ENCODE data around the gene BRMS1.

The BRMS1 gene

GRCh38 chr11:66333220-66333877 lies 11.6 kb downstream of the BRMS1 start:
- Histone ChIP-seq H3K4me3 (ENCODE audit: low read length) (no peak overlapping the region), H3K27me3 (replicated peaks; ENCODE audit: control insufficient read depth, insufficient read depth, low read length) (no peaks in the 10 kb centered on the region), H3K9ac (ENCODE audit: low read length) (no peak overlapping the region), H3K4me1 (ENCODE audit: control insufficient read depth, insufficient read depth, low read length) (peaks cover 28% of the 10 kb centered on the region), H3K9me3 (ENCODE audit: control insufficient read depth, low read length) (no peaks in the 10 kb centered on the region), H3K36me3 (ENCODE audit: control insufficient read depth, insufficient read depth, low read length, severe bottlenecking) (peaks cover 26% of the 10 kb centered on the region)
- no peak for DNase-seq (ENCODE audit: low read depth)

- H3K36me3 ChIP-seq (ENCODE audit: control insufficient read depth, insufficient read depth, low read length, severe bottlenecking) = peaks cover 26% of the 10 kb centered on the region
- H3K9ac ChIP-seq (ENCODE audit: low read length) = no peak overlapping the region
- no peaks in the 10 kb centered on the region for H3K27me3 ChIP-seq (replicated peaks; ENCODE audit: control insufficient read depth, insufficient read depth, low read length)
- H3K9me3 ChIP-seq (ENCODE audit: control insufficient read depth, low read length) = no peaks in the 10 kb centered on the region
- H3K4me1 ChIP-seq (ENCODE audit: control insufficient read depth, insufficient read depth, low read length) = peaks cover 36% of the 10 kb centered on the region
- H3K4me3 ChIP-seq (ENCODE audit: low read length) = no peak overlapping the region
- no peak for DNase-seq (ENCODE audit: low read depth)
Observed at GRCh38 chr11:66332371-66333219, 12.3 kb downstream of the BRMS1 start.

- no peak for DNase-seq (ENCODE audit: low read depth)
- Histone ChIP-seq H3K36me3 (ENCODE audit: control insufficient read depth, insufficient read depth, low read length, severe bottlenecking) (peaks cover 23% of the 10 kb centered on the region), H3K9me3 (ENCODE audit: control insufficient read depth, low read length) (no peaks in the 10 kb centered on the region)
Observed at GRCh38 chr11:66331542-66332370, 13.1 kb downstream of the BRMS1 start.

GRCh38 chr11:66330931-66331330 lies 14.0 kb downstream of the BRMS1 start:
- Histone ChIP-seq H3K9ac (ENCODE audit: low read length) (no peak overlapping the region), H3K9me3 (ENCODE audit: control insufficient read depth, low read length) (no peaks in the 10 kb centered on the region), H3K36me3 (ENCODE audit: control insufficient read depth, insufficient read depth, low read length, severe bottlenecking) (peaks cover 23% of the 10 kb centered on the region), H3K4me1 (ENCODE audit: control insufficient read depth, insufficient read depth, low read length) (peaks cover 38% of the 10 kb centered on the region), H3K4me3 (ENCODE audit: low read length) (no peak overlapping the region), H3K27me3 (replicated peaks; ENCODE audit: control insufficient read depth, insufficient read depth, low read length) (no peaks in the 10 kb centered on the region)
- DNase-seq (ENCODE audit: low read depth) = no peak

More at GRCh38 chr11:66331542-66332370, 13.1 kb downstream of the BRMS1 start:
- Histone ChIP-seq H3K9ac (ENCODE audit: low read length) (no peak overlapping the region), H3K4me1 (ENCODE audit: control insufficient read depth, insufficient read depth, low read length) (peaks cover 41% of the 10 kb centered on the region), H3K4me3 (ENCODE audit: low read length) (no peak overlapping the region), H3K27me3 (replicated peaks; ENCODE audit: control insufficient read depth, insufficient read depth, low read length) (no peaks in the 10 kb centered on the region)

- no peaks in the 10 kb centered on the region for H3K9me3 ChIP-seq (ENCODE audit: control insufficient read depth, low read length)
- H3K9ac ChIP-seq (ENCODE audit: low read length) = no peak overlapping the region
- DNase-seq (ENCODE audit: low read depth) = no peak
- H3K4me1 ChIP-seq (ENCODE audit: control insufficient read depth, insufficient read depth, low read length) = peaks cover 41% of the 10 kb centered on the region
- no peaks in the 10 kb centered on the region for H3K27me3 ChIP-seq (replicated peaks; ENCODE audit: control insufficient read depth, insufficient read depth, low read length)
- H3K4me3 ChIP-seq (ENCODE audit: low read length) = no peak overlapping the region
- H3K36me3 ChIP-seq (ENCODE audit: control insufficient read depth, insufficient read depth, low read length, severe bottlenecking) = peaks cover 23% of the 10 kb centered on the region
Observed at GRCh38 chr11:66329165-66329673, 15.7 kb downstream of the BRMS1 start.

GRCh38 chr11:66328302-66329144 lies 16.4 kb downstream of the BRMS1 start:
- H3K9me3 ChIP-seq (ENCODE audit: control insufficient read depth, low read length) = no peaks in the 10 kb centered on the region
- no peaks in the 10 kb centered on the region for H3K27me3 ChIP-seq (replicated peaks; ENCODE audit: control insufficient read depth, insufficient read depth, low read length)
- H3K36me3 ChIP-seq (ENCODE audit: control insufficient read depth, insufficient read depth, low read length, severe bottlenecking) = peaks cover 22% of the 10 kb centered on the region
- peaks cover 47% of the 10 kb centered on the region for H3K4me1 ChIP-seq (ENCODE audit: control insufficient read depth, insufficient read depth, low read length)
- H3K4me3 ChIP-seq (ENCODE audit: low read length) = peak overlapping the region; percentile 53
- DNase-seq (ENCODE audit: low read depth) = peak; percentile 89
- peak overlapping the region; percentile 75 for H3K9ac ChIP-seq (ENCODE audit: low read length)

- H3K9me3 ChIP-seq (ENCODE audit: control insufficient read depth, low read length) = no peaks in the 10 kb centered on the region
- peak overlapping the region; percentile 75 for H3K9ac ChIP-seq (ENCODE audit: low read length)
- no peak for DNase-seq (ENCODE audit: low read depth)
- no peaks in the 10 kb centered on the region for H3K27me3 ChIP-seq (replicated peaks; ENCODE audit: control insufficient read depth, insufficient read depth, low read length)
- peak overlapping the region; percentile 7 for H3K4me3 ChIP-seq (ENCODE audit: low read length)
- H3K36me3 ChIP-seq (ENCODE audit: control insufficient read depth, insufficient read depth, low read length, severe bottlenecking) = peaks cover 16% of the 10 kb centered on the region
- H3K4me1 ChIP-seq (ENCODE audit: control insufficient read depth, insufficient read depth, low read length) = peaks cover 53% of the 10 kb centered on the region
Observed at GRCh38 chr11:66328031-66328301, 16.9 kb downstream of the BRMS1 start.

GRCh38 chr11:66327171-66328030 lies 17.5 kb downstream of the BRMS1 start:
- DNase-seq (ENCODE audit: low read depth) = peak; percentile 73
- H3K9me3 ChIP-seq (ENCODE audit: control insufficient read depth, low read length) = no peaks in the 10 kb centered on the region
- peaks cover 56% of the 10 kb centered on the region for H3K4me1 ChIP-seq (ENCODE audit: control insufficient read depth, insufficient read depth, low read length)
- H3K4me3 ChIP-seq (ENCODE audit: low read length) = peak overlapping the region; percentile 7
- H3K36me3 ChIP-seq (ENCODE audit: control insufficient read depth, insufficient read depth, low read length, severe bottlenecking) = peaks cover 11% of the 10 kb centered on the region
- H3K9ac ChIP-seq (ENCODE audit: low read length) = peak overlapping the region; percentile 75
- H3K27me3 ChIP-seq (replicated peaks; ENCODE audit: control insufficient read depth, insufficient read depth, low read length) = no peaks in the 10 kb centered on the region

GRCh38 chr11:66326261-66327111 lies 18.4 kb downstream of the BRMS1 start:
- Histone ChIP-seq H3K9ac (ENCODE audit: low read length) (peak overlapping the region; percentile 75), H3K4me3 (ENCODE audit: low read length) (peak overlapping the region; percentile 7), H3K4me1 (ENCODE audit: control insufficient read depth, insufficient read depth, low read length) (peaks cover 65% of the 10 kb centered on the region), H3K9me3 (ENCODE audit: control insufficient read depth, low read length) (no peaks in the 10 kb centered on the region), H3K36me3 (ENCODE audit: control insufficient read depth, insufficient read depth, low read length, severe bottlenecking) (peaks cover 2% of the 10 kb centered on the region), H3K27me3 (replicated peaks; ENCODE audit: control insufficient read depth, insufficient read depth, low read length) (no peaks in the 10 kb centered on the region)
- peak; percentile 77 for DNase-seq (ENCODE audit: low read depth)
